ENCODE results near the gene TLCD4.

TLCD4 gene

DNA sequence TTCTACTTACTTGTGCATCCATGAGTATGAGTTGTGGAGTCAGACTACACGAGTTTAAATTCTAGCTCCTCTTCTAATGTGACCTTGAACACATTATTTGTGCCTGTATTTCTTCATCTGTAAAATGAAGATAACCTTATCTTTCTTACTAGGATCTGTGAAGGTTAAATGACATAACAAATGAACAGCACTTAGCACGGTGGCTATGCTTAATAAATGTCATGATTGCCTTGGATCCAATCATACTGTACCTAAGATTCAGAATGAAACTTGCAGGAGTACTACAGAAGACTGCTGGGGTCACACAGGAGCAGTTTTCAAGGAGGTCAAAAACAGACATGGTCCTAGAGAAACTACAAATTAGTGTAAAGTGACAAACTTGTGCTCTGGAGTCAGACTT lies 22.2 kb upstream of the TLCD4 start:
- DNase-seq = no peak

DNA sequence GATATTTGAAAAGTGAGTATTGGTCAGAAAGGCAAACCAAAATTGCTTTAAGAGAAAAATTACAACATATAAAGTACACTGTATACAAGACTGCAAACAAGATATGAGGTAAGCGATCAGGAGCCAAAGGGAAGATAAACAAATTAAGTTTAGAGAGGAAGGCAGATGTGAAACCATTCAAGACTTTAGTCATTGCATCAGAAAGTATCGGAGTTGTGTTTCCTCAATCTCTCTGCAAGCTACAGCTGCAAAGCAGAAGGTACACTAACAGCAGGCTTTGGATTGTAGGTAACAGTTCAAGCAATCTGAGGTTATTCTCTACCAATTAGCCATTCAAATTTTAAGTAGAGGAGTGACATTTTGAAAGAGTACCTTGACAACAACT lies 21.3 kb upstream of the TLCD4 start:
- no peak for DNase-seq

DNA sequence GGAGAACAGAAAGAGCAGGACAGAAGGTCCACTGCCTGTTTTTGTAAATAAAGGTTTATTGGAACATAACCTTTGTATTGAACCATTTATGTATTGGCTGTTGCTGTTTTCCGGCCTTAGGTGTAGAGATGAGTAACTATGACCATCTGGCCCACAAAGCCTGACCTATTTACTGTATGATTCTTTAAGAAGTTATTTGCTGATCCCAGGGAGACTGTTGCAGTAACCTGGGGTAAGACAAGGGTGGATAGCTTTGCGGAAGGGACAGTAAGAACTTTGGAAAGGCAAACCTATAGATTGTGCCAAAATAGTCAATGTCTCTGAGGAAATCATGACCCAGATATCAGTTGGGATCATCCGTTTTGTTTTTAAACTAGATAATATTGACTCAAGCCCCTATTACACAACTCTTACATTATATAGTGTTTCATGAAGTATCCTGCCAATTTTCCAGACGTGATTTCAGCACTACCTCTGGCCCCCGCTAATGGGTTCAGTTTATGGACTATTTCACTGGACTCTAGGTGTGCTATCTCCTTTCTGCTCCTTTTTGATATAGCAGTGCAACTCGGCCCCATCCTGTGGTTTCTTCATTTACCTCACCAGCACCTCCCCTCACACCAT lies 20.8 kb upstream of the TLCD4 start:
- no peak for DNase-seq

DNA sequence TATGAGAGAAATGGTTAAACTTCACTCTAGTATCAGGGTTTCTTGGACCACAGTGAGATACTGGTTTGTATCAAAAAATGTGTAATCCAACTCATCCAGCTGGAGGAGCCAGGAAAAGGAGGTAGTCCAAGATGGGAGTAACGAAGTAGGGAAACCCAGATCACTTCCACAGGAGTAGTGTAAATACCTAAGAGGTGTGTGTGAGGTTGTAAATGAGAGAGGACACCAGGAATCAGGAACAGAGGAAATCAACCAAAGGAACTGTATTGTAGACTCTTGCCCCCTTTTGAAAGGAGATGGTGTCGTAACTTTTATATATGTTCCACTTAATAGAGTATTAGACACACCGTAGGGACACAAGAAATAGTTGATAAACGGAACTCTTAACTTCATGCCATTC lies 19.7 kb upstream of the TLCD4 start:
- no peak for DNase-seq

- no peak for DNase-seq
Observed at GRCh38 chr1:95098196-95098595, 19.0 kb upstream of the TLCD4 start.

- DNase-seq = no peak
Observed at GRCh38 chr1:95108792-95109191, 8.4 kb upstream of the TLCD4 start.

- DNase-seq = no peak
Observed at GRCh38 chr1:95111014-95111413, 6.1 kb upstream of the TLCD4 start.

DNA sequence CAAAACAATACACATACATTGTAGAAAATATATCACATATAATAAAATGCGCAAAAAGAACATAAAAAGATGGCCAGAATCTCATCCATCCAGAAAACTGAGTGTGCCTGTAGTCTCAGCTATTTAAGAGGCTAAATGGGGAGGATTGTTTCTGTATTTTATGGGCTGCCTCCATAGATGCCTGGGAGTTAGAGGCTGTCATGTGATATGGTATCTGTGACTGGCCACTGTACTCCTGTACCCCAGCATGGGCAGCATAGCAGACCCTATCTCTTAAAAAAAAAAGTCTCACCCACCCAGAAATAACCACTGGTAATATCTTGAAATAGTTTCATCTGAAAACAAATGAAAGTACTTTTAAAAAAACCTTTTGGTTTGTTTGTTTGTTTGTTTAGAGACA lies 3.5 kb upstream of the TLCD4 start:
- no peak for DNase-seq

GRCh38 chr1:95115708-95116137 lies 1.4 kb upstream of the TLCD4 start:
- no peak for DNase-seq

GRCh38 chr1:95116580-95117206 lies 462 bp upstream of the TLCD4 start:
- peak in 47 of 56 donors; percentile 18 to 79 (median 48) for DNase-seq

DNA sequence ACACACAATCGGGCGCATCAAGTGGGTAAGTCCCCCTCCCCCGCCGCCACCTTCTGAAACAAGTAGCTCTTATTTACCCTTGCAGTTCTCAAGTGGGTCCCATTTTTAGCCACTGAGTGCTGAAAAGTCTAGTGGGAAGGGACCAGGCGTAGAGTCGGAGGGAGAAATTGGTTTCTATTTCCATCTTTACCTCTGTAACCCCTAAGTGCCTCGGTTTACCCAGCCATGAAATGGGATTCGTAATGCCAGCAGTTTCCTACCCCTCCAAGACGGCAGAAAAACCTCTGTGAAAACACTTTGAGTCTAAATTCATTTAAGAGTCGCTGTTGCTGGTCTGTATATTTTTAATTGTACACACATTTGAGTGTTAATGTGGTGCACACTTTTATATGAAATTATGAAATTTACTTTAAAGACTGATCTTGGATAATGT lies 928 bp downstream of the TLCD4 start:
- DNase-seq = peak in 3 of 56 donors; percentile 8 to 26 (median 15)

DNA sequence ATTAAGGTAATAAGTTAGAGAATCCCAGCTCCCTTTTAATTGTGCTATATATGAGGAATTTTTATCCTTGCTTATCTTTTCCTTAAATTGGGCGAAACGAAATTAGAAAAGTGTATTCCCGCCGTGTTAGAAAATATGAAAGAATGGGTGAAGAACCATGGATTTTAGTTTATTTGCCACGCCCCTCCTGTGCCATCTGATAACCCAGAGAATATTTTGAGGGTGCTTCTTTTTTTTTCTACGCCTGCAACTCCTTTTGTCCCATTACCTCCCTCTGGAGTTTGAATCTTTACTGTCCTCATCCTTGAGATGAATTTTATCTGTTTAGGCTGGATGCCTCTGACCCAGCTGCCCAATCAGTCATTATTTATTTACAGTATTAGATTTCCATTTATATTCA lies 1.6 kb downstream of the TLCD4 start:
- no peak for DNase-seq

GRCh38 chr1:95119273-95119672 lies 2.1 kb downstream of the TLCD4 start:
- DNase-seq = no peak

GRCh38 chr1:95122151-95122697 lies 5.1 kb downstream of the TLCD4 start:
- no peak for DNase-seq

DNA sequence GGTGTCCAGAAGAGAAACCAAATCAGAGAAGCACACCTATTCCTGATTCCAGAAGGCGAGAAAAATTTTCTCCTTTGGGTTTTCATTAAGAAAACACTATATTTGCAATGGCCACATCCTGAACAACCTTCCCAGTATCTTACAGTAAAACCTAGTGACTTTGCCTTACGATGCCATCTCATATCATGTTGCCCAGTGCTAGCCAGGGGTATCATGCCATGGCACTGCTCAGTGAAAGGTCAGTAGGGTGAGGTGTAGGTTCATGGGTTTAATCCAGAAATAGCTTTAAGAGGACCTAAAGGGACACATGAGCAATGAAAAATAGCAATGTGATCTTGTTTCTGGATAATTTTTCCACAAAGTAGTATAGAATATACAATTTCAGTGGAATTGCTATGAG lies 7.2 kb downstream of the TLCD4 start:
- DNase-seq = no peak

DNA sequence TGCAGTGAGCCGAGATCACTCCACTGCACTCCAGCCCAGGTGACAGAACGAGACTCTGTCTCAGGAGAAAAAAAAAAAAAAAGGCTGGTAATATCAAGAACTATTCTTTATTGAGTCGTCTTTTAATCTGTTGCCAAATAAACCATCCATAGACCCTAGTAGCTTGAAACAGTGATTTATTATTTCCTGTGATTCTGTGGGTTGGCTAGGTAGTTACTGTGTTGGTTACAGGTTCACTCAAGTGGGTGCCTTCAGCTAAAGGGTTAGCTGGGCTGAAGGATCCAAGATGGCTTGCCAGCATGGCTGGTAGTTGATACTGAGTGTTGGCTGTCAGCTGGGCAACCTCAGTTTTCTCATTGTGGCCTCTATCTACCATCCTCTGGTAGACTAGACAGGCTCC lies 9.2 kb downstream of the TLCD4 start:
- DNase-seq = no peak

DNA sequence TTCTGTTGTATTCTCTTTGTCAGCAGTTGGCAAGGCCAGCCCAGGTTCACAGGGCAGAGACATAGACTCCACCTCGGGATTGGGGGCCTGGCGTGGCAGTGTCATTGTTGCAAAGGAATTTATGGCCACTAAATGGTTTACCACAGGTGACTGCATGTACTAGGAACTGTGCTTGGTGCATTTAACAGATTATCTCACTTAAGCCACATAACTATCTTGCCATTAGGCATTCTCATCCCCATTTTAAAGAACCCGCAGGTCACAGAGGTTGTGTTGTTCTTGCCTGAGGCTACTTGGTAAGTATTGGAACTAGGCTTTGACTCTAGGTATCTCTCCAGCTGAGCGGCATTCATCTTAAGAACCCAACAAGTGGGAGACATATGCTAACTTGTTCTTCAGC lies 9.7 kb downstream of the TLCD4 start:
- no peak for DNase-seq

DNA sequence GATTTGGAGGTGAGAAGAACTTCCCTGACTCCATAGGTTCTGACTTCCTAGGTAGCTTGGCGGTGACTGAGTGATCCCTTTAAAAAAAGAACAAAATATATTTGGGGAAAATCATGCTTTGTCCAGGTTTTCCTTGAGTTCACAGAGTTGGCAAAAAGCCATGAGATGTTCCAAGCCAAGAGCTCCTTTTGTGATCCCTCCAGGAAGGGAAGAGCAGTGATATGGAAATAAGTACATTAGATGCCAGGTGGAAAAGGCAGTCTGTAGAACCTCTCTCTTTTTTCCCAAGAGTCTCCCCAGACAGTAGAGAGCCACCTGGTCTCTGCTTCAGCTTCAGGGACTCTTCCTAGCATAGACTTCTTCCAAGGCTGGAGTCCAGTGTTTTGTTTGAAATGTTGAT lies 10.2 kb downstream of the TLCD4 start:
- DNase-seq = no peak

DNA sequence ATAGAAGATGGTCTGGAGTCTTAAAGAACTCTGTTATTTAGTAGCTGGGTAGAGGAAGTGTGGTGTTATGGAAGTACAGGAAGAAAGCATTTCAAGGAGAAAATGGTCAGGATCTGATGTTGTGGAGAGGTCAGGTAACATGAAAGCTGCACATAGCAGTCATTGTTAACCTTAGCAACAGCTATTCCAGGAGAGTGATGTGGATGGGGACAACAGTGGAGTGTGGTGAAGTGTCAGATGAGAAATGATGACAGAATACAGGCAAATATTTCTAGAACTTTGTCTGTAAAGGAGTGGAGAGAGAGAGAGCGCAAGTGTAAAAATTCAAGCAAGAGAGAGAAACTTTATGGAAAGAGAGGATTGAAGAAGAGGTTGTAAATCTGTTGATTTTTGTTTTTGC lies 15.6 kb downstream of the TLCD4 start:
- DNase-seq = no peak

- DNase-seq = no peak
Observed at GRCh38 chr1:95133687-95134086, 16.5 kb downstream of the TLCD4 start.

DNA sequence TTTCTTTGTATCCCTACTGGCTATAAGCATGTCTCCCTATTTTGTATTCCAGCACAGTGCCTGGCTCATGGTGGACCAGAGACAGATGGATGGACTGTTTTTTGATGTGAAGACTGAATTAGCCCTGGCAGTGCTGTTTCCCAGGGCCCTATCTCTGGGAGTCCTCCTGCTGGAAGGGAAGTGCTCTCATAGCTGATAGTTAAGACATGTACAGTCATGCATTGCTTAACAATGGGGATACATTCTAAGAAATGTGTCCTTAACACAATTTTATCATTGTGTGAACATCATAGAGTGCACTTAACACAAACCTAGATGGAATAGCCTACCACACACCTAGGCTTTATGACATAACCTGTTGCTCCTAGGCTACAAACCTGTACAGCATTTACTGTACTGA lies 21.1 kb downstream of the TLCD4 start:
- DNase-seq = no peak

- no peak for DNase-seq
Observed at GRCh38 chr1:95139039-95139438, 21.9 kb downstream of the TLCD4 start.

DNA sequence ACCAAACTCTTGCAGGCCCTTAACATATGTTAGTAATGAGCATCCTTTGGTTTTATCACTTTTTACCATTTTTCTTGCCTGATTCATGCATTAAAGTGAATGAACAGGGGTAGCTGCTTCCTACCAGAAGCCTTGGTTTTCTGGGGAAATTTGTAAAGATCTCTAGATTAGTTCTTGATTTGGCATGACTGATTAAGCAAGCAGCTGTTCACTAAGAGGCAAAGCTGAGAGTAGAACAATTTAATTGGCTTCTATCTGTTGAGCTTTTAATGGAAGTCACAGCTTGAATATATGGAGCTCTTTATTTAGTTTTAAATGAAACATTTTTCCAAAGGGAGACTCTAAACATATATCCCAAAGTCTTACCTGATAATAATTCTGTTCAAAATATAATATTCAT lies 23.6 kb downstream of the TLCD4 start:
- DNase-seq = no peak
